ENCODE results near the gene TNS1.

TNS1 gene

DNA sequence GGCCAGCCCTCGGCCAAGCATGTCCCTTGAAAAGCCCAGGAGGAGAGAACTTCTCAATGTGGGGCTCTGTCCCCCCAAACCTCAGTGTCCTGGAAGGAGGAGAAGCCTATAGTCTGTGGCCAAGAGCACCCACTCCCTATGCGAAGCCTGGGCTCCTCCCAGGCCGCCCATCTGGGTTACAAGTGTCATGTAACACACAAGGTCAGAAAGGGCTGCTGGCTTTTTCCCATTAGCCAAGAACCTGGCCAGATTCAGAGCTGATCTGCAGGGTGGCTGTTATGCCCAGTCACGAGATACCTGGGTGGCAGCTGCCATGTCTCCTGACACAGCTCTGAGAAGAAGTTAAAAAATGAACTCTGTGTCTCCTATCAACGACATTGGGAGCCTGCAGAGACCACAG lies 170.7 kb downstream of the TNS1 start:
- Histone ChIP-seq H3K4me3 (ENCODE audit: low read length) (no peak overlapping the region), H3K27ac (ENCODE audit: low read length) (no peak overlapping the region), H3K36me3 (replicated peaks; ENCODE audit: insufficient read depth, low read length) (no peaks in the 10 kb centered on the region)

DNA sequence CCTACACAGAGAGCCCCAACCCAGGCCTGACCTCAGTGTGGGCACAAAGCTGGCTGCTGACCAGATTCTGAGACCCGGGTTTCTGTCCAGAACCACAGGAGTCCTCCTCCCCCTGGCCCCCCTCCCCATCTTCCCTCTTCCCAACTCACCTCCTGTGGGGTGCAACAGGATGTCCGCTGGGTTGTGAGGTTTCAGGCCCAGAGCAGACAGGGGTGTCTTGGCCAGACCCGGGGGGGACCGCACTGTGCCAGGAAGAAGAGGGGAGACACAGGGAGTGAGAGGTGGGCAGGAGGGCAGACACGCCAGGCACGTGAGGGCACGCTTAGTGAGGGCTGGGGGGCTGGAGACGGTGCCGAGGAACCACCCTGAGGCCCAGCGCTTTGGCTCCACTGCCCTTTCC lies 171.5 kb downstream of the TNS1 start:
- Histone ChIP-seq H3K27me3 (replicated peaks; ENCODE audit: insufficient read depth, low read length) (no peaks in the 10 kb centered on the region; the same call in 1 of the 2 replicates), H3K9ac (ENCODE audit: low read length) (no peak overlapping the region), H3K4me3 (ENCODE audit: low read length) (no peak overlapping the region), H3K79me2 (ENCODE audit: low read length) (no peaks in the 10 kb centered on the region), H3K36me3 (replicated peaks; ENCODE audit: insufficient read depth, low read length) (no peaks in the 10 kb centered on the region), H2AFZ (ENCODE audit: low read length) (no peak overlapping the region), H3K4me2 (ENCODE audit: low read depth, low read length) (no peak overlapping the region), H4K20me1 (ENCODE audit: insufficient read depth, low read length) (no peaks in the 10 kb centered on the region), H3K9me3 (replicated peaks; ENCODE audit: insufficient read depth, low read length) (no peaks in the 10 kb centered on the region), H3K9me2 (replicated peaks; ENCODE audit: insufficient read depth, low read length) (no peaks in the 10 kb centered on the region), H3F3A (ENCODE audit: insufficient read depth, low read length) (no peaks in the 10 kb centered on the region), H3K4me1 (ENCODE audit: low read length) (no peaks in the 10 kb centered on the region), H3K27ac (ENCODE audit: low read length) (no peak overlapping the region)
- TF ChIP-seq, protein P1, sequence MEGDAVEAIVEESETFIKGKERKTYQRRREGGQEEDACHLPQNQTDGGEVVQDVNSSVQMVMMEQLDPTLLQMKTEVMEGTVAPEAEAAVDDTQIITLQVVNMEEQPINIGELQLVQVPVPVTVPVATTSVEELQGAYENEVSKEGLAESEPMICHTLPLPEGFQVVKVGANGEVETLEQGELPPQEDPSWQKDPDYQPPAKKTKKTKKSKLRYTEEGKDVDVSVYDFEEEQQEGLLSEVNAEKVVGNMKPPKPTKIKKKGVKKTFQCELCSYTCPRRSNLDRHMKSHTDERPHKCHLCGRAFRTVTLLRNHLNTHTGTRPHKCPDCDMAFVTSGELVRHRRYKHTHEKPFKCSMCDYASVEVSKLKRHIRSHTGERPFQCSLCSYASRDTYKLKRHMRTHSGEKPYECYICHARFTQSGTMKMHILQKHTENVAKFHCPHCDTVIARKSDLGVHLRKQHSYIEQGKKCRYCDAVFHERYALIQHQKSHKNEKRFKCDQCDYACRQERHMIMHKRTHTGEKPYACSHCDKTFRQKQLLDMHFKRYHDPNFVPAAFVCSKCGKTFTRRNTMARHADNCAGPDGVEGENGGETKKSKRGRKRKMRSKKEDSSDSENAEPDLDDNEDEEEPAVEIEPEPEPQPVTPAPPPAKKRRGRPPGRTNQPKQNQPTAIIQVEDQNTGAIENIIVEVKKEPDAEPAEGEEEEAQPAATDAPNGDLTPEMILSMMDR (IDR thresholded peaks at IDR 0.05; ENCODE audit: low read length) = no peak
- TF ChIP-seq EZH2phosphoT487 (IDR thresholded peaks at IDR 0.05; ENCODE audit: low read length) (no peak), EZH2 (optimal IDR thresholded peaks at IDR 0.05; ENCODE audit: low read depth, low read length) (no peak)
- no peak for DNase-seq

More for the DNA sequence above, 170.7 kb downstream of the TNS1 start:
- H3K4me1 ChIP-seq (ENCODE audit: low read length) = no peaks in the 10 kb centered on the region
- no peaks in the 10 kb centered on the region; the same call in 1 of the 2 replicates for H3K27me3 ChIP-seq (replicated peaks; ENCODE audit: insufficient read depth, low read length)
- H3K9me2 ChIP-seq (replicated peaks; ENCODE audit: insufficient read depth, low read length) = no peaks in the 10 kb centered on the region
- no peaks in the 10 kb centered on the region for H4K20me1 ChIP-seq (ENCODE audit: insufficient read depth, low read length)
- H3K9ac ChIP-seq (ENCODE audit: low read length) = no peak overlapping the region
- no peak for DNase-seq
- H2AFZ ChIP-seq (ENCODE audit: low read length) = no peak overlapping the region
- TF ChIP-seq EZH2 (optimal IDR thresholded peaks at IDR 0.05; ENCODE audit: low read depth, low read length) (no peak), EZH2phosphoT487 (IDR thresholded peaks at IDR 0.05; ENCODE audit: low read length) (no peak)
- TF ChIP-seq, protein P1 (IDR thresholded peaks at IDR 0.05; ENCODE audit: low read length) = no peak
- H3K79me2 ChIP-seq (ENCODE audit: low read length) = no peaks in the 10 kb centered on the region
- no peak overlapping the region for H3K4me2 ChIP-seq (ENCODE audit: low read depth, low read length)
- no peaks in the 10 kb centered on the region for H3K9me3 ChIP-seq (replicated peaks; ENCODE audit: insufficient read depth, low read length)
- no peaks in the 10 kb centered on the region for H3F3A ChIP-seq (ENCODE audit: insufficient read depth, low read length)

DNA sequence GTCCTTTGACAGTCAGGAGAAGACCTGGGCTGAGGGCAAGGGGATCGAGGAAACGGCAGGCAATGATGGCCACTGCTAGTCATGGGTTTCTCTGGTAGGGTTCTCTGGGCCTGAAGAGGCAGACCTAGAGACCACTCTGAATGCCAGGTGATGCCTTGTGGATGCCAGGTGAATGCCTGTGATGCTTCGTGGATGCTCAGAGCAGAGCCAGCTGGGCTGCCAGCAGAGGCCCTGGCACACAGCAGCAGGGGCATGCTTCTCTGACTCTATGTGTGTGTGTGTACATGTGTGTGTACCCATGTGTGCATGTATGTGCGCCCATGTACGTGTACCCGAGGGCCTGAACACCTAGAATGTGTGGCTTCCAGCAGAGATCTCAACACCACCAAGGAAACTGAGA lies 172.0 kb downstream of the TNS1 start:
- Histone ChIP-seq H3K27me3 (replicated peaks; ENCODE audit: insufficient read depth, low read length) (no peaks in the 10 kb centered on the region; the same call in 1 of the 2 replicates), H3K4me1 (ENCODE audit: low read length) (no peaks in the 10 kb centered on the region), H3K9me3 (replicated peaks; ENCODE audit: insufficient read depth, low read length) (no peaks in the 10 kb centered on the region), H3K9me2 (replicated peaks; ENCODE audit: insufficient read depth, low read length) (no peaks in the 10 kb centered on the region), H3F3A (ENCODE audit: insufficient read depth, low read length) (no peaks in the 10 kb centered on the region), H3K79me2 (ENCODE audit: low read length) (no peaks in the 10 kb centered on the region), H3K9ac (ENCODE audit: low read length) (no peak overlapping the region), H4K20me1 (ENCODE audit: insufficient read depth, low read length) (no peaks in the 10 kb centered on the region), H3K4me3 (ENCODE audit: low read length) (no peak overlapping the region), H3K27ac (ENCODE audit: low read length) (no peak overlapping the region), H3K36me3 (replicated peaks; ENCODE audit: insufficient read depth, low read length) (no peaks in the 10 kb centered on the region), H3K4me2 (ENCODE audit: low read depth, low read length) (no peak overlapping the region), H2AFZ (ENCODE audit: low read length) (no peak overlapping the region)
- TF ChIP-seq, protein P1 (IDR thresholded peaks at IDR 0.05; ENCODE audit: low read length) = no peak
- TF ChIP-seq EZH2 (optimal IDR thresholded peaks at IDR 0.05; ENCODE audit: low read depth, low read length) = no peak
- TF ChIP-seq EZH2phosphoT487 (IDR thresholded peaks at IDR 0.05; ENCODE audit: low read length) = no peak
- DNase-seq = no peak

Data from MM.1S (cell line).